ENCODE data around the gene PLOD2. TPM values are rescaled to one million over a fixed set of nuclear protein-coding genes. Genes with fewer than 3 reads are reported as not detected.

Gene PLOD2
- total and polyA plus RNA-seq, 2 donors (not counting 1 experiment from before 2014, with no cell fraction given): not detected

- intact Hi-C loops (cut with micrococcal nuclease): no loop called here
- H4K20me1 ChIP-seq (ENCODE audit: control insufficient read depth, insufficient read depth, low read length, poor library complexity, severe bottlenecking): no peaks in the 10 kb centered on the region
- H3K27ac ChIP-seq (ENCODE audit: low read length in 2 of 2): no peak overlapping the region
- H3K36me3 ChIP-seq (replicated peaks in 1 of 2; ENCODE audit: control extremely low read depth in 1 of 2, control insufficient read depth in 1 of 2, extremely low read depth in 1 of 2, insufficient read depth in 2 of 2, low read length in 1 of 2): no peaks in the 10 kb centered on the region
- Mint-ChIP-seq H3K4me1 (no peaks in the 10 kb centered on the region), H3K4me3 (no peak overlapping the region), H3K27ac (no peak overlapping the region), H3K9me3 (ENCODE audit: insufficient read depth) (no peaks in the 10 kb centered on the region), H3K27me3 (peaks cover 4% of the 10 kb centered on the region)
- no peaks in the 10 kb centered on the region for H3K9me3 ChIP-seq (ENCODE audit: control extremely low read depth in 1 of 3, control insufficient read depth in 2 of 3, insufficient read depth in 1 of 3, low read length in 2 of 3)
- TF ChIP-seq, protein P1, sequence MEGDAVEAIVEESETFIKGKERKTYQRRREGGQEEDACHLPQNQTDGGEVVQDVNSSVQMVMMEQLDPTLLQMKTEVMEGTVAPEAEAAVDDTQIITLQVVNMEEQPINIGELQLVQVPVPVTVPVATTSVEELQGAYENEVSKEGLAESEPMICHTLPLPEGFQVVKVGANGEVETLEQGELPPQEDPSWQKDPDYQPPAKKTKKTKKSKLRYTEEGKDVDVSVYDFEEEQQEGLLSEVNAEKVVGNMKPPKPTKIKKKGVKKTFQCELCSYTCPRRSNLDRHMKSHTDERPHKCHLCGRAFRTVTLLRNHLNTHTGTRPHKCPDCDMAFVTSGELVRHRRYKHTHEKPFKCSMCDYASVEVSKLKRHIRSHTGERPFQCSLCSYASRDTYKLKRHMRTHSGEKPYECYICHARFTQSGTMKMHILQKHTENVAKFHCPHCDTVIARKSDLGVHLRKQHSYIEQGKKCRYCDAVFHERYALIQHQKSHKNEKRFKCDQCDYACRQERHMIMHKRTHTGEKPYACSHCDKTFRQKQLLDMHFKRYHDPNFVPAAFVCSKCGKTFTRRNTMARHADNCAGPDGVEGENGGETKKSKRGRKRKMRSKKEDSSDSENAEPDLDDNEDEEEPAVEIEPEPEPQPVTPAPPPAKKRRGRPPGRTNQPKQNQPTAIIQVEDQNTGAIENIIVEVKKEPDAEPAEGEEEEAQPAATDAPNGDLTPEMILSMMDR (IDR thresholded peaks at IDR 0.05): no peak
- no peak for TF ChIP-seq EZH2 (IDR thresholded peaks at IDR 0.05; ENCODE audit: borderline replicate concordance, insufficient read depth, low read depth, low read length, poor library complexity, severe bottlenecking)
- ChIA-PET CTCF (interaction anchor here (4.8 kb wide), 1 partner anchor 390 kb away, joined by 70 read pairs; no protein-coding TSS in a partner anchor), POLR2A (no interaction called here)
- ATAC-seq (ENCODE audit: low read depth) (no peak), DNase-seq (no peak)
- no peak overlapping the region for H2AFZ ChIP-seq (ENCODE audit: insufficient read depth, low read depth, low read length, poor library complexity, severe bottlenecking)
- H3K27me3 ChIP-seq (replicated peaks in 1 of 4; ENCODE audit: control extremely low read depth in 1 of 4, control insufficient read depth in 3 of 4, insufficient read depth in 4 of 4, low read length in 3 of 4): peaks cover 0 to 4% (median 0%) of the 10 kb centered on the region in 4 experiments
- no peak overlapping the region for H3K4me3 ChIP-seq (ENCODE audit: control extremely low read depth in 1 of 5, extremely low read depth in 1 of 5, insufficient read depth in 1 of 5, low read depth in 2 of 5, low read length in 4 of 5)
- no peaks in the 10 kb centered on the region for H3K4me1 ChIP-seq (ENCODE audit: control insufficient read depth in 2 of 2, insufficient read depth in 2 of 2, low read length in 2 of 2)
- H3K9ac ChIP-seq (ENCODE audit: low read length): no peak overlapping the region
- no CpG with 5 or more reads among the region's 2 CpGs for WGBS (ENCODE audit: insufficient coverage)
- H3K4me2 ChIP-seq (replicated peaks; ENCODE audit: low read depth, low read length, poor library complexity, severe bottlenecking): no peak overlapping the region
- no peaks in the 10 kb centered on the region for H3K79me2 ChIP-seq (ENCODE audit: control insufficient read depth, insufficient read depth, low read length)
Observed at GRCh38 chr3:146187334-146187950, 26.5 kb upstream of the PLOD2 start.

- H2AFZ ChIP-seq (ENCODE audit: insufficient read depth, low read depth, low read length, poor library complexity, severe bottlenecking): no peak overlapping the region
- no peak for TF ChIP-seq EZH2 (IDR thresholded peaks at IDR 0.05; ENCODE audit: borderline replicate concordance, insufficient read depth, low read depth, low read length, poor library complexity, severe bottlenecking)
- TF ChIP-seq, protein P1 (IDR thresholded peaks at IDR 0.05): no peak
- H3K27me3 Mint-ChIP-seq: peaks cover 1% of the 10 kb centered on the region
- H3K4me3 ChIP-seq (ENCODE audit: control extremely low read depth in 1 of 5, extremely low read depth in 1 of 5, insufficient read depth in 1 of 5, low read depth in 2 of 5, low read length in 4 of 5): no peak overlapping the region
- H3K27ac ChIP-seq (ENCODE audit: low read length in 2 of 2): no peak overlapping the region
- intact Hi-C loops (cut with micrococcal nuclease): no loop called here
- DNase-seq (no peak), ATAC-seq (ENCODE audit: low read depth) (no peak)
- no peaks in the 10 kb centered on the region for H4K20me1 ChIP-seq (ENCODE audit: control insufficient read depth, insufficient read depth, low read length, poor library complexity, severe bottlenecking)
- H3K9ac ChIP-seq (ENCODE audit: low read length): no peak overlapping the region
- no peaks in the 10 kb centered on the region for H3K36me3 ChIP-seq (replicated peaks in 1 of 2; ENCODE audit: control extremely low read depth in 1 of 2, control insufficient read depth in 1 of 2, extremely low read depth in 1 of 2, insufficient read depth in 2 of 2, low read length in 1 of 2)
- H3K27me3 ChIP-seq (replicated peaks in 1 of 4; ENCODE audit: control extremely low read depth in 1 of 4, control insufficient read depth in 3 of 4, insufficient read depth in 4 of 4, low read length in 3 of 4): peaks cover 0 to 3% (median 0%) of the 10 kb centered on the region in 4 experiments
- 86% methylated on average over 1 of the region's 2 CpGs for WGBS (ENCODE audit: insufficient coverage)
- no peaks in the 10 kb centered on the region for H3K79me2 ChIP-seq (ENCODE audit: control insufficient read depth, insufficient read depth, low read length)
- H3K4me1 Mint-ChIP-seq: no peaks in the 10 kb centered on the region
- CTCF ChIA-PET: no interaction called here
- POLR2A ChIA-PET: no interaction called here
- no peak overlapping the region for H3K4me3 Mint-ChIP-seq
- no peaks in the 10 kb centered on the region for H3K4me1 ChIP-seq (ENCODE audit: control insufficient read depth in 2 of 2, insufficient read depth in 2 of 2, low read length in 2 of 2)
- no peaks in the 10 kb centered on the region for H3K9me3 Mint-ChIP-seq (ENCODE audit: insufficient read depth)
- H3K9me3 ChIP-seq (ENCODE audit: control extremely low read depth in 1 of 3, control insufficient read depth in 2 of 3, insufficient read depth in 1 of 3, low read length in 2 of 3): no peaks in the 10 kb centered on the region
- no peak overlapping the region for H3K4me2 ChIP-seq (replicated peaks; ENCODE audit: low read depth, low read length, poor library complexity, severe bottlenecking)
- H3K27ac Mint-ChIP-seq: no peak overlapping the region
Observed at GRCh38 chr3:146184241-146185015, 23.4 kb upstream of the PLOD2 start.
